Measurements from ENCODE around the gene DGCR8.

DNA sequence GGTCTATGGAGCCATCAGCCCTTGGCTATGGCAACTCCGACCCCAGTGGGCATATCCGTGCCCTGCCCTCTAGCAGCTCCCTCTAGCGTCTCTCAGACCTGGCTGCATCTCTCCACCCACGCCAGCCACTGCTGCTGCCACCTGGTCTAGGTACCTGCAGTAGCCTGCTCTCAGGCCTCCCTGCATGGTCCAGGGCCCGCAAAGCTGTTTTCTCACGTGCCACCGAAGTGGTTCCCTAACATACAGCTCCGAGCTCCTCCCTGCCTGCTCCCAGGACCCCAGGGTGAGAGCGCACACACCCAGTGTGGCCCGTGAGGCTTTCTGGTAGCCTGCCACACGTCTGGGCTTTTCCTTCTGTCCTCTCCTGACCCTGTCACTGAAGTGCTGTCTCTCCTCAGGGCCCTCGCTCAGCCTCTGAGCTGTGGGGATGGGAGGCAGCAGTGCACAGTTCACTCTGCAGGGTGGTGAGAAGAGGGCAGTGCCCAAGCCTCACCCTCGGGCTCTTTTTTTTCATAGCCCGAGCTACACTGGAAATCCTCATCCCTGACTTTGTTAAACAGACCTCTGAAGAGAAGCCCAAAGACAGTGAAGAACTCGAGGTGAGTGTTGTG lies 14.3 kb downstream of the DGCR8 start:
- no peak for TF ChIP-seq CTCF (IDR thresholded peaks at IDR 0.05)
- no peak for TF ChIP-seq POLR2A (IDR thresholded peaks at IDR 0.05)

Measured in uterus (tissue), 2 donors.